Epidermal melanocyte (primary cell): ENCODE data around the gene IL1RAPL1.
"Not testable (repeated sequence)": the region's sequence is repeated elsewhere in the genome, so short reads cannot be mapped to it uniquely, and the experiment has no call there.

Experiments
- DNase-seq: peaks from one replicate; pipeline ENCODE4 v3.0.0; 2011; ENCODE audit warnings: low spot score; ENCODE audit not compliant: insufficient read length

The IL1RAPL1 gene

DNA sequence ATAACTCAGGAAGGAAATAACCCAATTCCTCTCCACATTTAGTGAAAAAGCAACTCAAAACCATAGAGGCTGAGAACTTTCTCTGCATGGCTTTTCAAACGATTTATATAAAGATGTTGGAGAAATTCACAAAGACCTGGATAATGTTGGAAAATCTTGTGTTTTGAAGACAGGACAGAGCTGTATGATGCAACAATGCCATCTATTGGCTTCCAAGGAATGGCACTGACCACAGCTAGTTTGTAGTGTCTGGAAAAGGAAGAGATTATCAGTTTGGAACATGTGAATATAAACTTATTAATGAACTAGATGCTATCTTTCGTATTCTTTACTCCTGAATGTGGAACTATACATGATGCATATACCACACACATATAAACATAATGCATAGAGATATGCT is 503.6 kb downstream of the IL1RAPL1 start:
- no peak for DNase-seq

GRCh38 chrX:29107231-29107630 is 520.0 kb downstream of the IL1RAPL1 start:
- DNase-seq = no peak

GRCh38 chrX:29110041-29110440 is 522.8 kb downstream of the IL1RAPL1 start:
- no peak for DNase-seq

- no peak for DNase-seq
These were observed 526.0 kb downstream of the IL1RAPL1 start for GRCh38 chrX:29113221-29113620.

DNA sequence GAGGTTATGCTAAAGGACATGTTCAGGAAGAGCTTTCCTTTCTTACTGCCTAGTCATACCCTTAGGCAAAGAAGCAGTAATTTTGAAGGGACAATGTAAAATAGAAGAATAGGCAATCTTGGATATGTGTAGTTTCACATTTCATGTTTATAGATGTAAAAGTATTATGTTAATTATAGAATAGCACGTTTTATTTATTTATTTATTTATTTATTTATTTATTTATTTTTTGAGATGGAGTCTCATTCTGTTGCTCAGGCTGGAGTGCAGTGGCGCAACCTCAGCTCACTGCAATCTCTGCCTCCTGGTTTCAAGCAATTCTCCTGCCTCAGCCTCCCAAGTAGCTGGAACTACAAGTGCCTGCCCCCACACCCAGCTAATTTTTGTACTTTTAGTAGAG is 535.6 kb downstream of the IL1RAPL1 start:
- not testable (repeated sequence) for DNase-seq

GRCh38 chrX:29130905-29131304 is 543.7 kb downstream of the IL1RAPL1 start:
- no peak for DNase-seq

- DNase-seq = no peak
These were observed 549.7 kb downstream of the IL1RAPL1 start for GRCh38 chrX:29136904-29137303.

DNA sequence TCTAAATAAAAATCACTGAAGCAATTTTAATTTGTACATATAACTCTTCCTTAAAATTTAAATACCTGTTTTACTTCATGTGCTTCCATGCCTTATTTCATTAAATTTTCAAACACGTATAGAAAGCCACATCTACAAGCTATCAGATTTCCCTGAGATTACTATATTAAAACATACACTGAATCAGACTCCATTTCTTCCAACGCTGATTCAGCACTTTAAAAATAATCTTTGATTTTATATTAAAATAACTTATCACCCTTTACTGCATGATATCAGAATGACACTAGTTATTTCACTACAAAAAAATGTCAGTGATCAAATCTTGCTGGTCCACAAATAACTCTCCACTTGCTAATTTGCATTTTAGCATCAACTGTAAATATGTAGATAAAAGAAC is 550.8 kb downstream of the IL1RAPL1 start:
- DNase-seq = no peak

- DNase-seq = no peak
These were observed 556.1 kb downstream of the IL1RAPL1 start for GRCh38 chrX:29143356-29143755.

DNA sequence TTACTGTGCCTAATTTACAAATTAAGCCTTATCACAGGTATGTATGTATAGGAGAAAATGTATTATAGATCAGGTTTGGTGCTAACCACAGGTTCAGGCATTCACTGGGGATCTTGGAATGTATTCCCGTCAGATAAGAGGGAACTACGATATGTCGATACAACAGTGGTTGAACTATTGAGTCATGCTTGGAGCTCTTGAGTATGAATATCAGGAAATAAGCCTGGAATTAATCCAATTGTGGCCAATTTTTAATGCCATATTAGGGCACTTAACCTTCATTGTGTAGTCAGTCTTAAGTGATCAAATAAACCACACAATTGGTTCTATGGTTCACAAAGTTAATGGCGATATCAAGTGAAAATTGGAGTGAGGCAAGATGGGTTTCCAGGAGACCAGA is 556.5 kb downstream of the IL1RAPL1 start:
- no peak for DNase-seq

GRCh38 chrX:29145316-29145715 is 558.1 kb downstream of the IL1RAPL1 start:
- no peak for DNase-seq

GRCh38 chrX:29148511-29148910 is 561.3 kb downstream of the IL1RAPL1 start:
- DNase-seq = no peak

DNA sequence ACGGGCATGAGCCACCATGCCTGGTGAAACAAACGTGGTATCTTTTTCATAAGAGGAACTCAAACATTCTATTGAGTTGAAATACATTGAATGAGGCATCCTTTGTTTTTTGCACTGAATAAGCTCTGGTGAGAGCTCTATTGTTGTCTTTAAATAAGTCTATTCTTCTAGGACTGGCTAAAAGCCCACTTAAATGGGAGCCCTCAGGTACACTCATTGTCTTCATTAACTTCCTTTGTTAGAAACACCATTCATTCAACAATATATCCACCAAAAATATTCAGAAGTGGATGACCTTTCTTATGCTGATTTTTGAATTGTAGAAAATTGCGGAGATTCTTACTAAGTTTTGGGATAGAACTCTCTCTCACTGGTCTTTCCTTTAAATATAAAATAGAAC is 568.0 kb downstream of the IL1RAPL1 start:
- DNase-seq = no peak

DNA sequence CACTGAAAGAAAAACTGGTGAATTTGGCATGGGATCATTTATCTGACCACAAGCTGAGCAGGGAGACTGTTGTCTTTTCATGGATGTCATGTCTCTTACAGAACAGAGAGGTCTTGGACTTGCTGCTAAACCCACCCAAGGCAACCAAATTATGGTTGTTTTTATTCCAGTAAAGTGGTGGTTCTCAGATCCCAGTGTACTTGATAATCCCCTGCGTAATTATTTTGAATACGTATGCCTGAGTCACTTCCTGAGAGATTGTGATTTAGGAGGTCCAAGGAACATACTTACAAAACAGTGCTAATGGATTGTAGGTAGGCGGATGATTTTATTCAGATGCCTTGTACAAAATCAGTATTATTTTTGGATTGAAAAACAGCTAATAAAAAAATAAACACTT is 585.6 kb downstream of the IL1RAPL1 start:
- DNase-seq = no peak

- no peak for DNase-seq
These were observed 600.0 kb downstream of the IL1RAPL1 start for GRCh38 chrX:29187264-29187663.

GRCh38 chrX:29196501-29196900 is 609.3 kb downstream of the IL1RAPL1 start:
- no peak for DNase-seq

GRCh38 chrX:29215251-29215650 is 628.0 kb downstream of the IL1RAPL1 start:
- DNase-seq = no peak

GRCh38 chrX:29225670-29226069 is 638.4 kb downstream of the IL1RAPL1 start:
- no peak for DNase-seq

DNA sequence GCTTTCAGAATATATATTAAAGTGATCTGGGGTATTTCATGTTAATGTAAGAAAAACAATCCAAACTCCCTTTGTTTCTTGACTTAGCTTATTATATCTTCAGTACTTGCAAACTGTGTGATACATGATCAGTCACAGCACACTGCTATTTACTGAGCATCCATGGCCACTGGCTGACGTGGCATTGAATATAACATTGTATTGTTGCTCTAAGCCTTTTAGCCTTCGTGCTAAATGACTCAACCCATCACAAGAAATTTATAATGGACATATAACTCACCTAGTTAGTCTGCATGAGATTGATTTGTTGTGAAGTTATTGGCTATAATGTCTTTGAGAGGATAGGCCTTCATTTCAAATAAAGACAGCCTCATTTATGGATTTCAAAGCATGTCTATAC is 642.6 kb downstream of the IL1RAPL1 start:
- no peak for DNase-seq

GRCh38 chrX:29231800-29232199 is 644.6 kb downstream of the IL1RAPL1 start:
- no peak for DNase-seq

DNA sequence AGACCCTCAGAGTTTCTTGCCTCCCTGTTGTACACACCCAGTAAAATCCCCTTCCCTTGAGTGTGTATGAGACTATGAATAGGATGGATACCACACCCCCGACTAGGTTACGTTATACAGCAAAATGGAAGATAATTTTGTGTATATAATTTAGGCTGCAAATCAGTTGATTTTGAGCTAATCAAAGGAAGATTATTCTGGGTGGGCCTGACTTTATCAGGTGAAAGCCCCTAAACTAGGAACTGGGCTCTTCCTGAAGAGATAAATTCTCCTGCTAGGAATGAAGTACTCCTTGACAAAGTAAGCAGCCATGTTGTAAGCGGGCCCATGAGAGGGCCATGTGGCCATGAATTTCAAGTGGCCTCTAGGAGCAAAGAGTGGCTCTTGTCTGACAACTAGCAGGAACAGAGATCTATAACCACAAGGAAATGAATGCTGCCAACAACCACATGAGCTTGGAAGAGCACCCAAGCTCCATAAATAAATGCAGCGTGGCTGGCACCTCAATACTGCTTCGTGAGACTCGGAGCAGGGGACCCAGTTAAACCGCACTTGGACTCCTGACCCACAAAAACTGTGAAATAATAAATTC is 646.4 kb downstream of the IL1RAPL1 start:
- DNase-seq = no peak

- DNase-seq = no peak
These were observed 650.7 kb downstream of the IL1RAPL1 start for GRCh38 chrX:29237972-29238371.

DNA sequence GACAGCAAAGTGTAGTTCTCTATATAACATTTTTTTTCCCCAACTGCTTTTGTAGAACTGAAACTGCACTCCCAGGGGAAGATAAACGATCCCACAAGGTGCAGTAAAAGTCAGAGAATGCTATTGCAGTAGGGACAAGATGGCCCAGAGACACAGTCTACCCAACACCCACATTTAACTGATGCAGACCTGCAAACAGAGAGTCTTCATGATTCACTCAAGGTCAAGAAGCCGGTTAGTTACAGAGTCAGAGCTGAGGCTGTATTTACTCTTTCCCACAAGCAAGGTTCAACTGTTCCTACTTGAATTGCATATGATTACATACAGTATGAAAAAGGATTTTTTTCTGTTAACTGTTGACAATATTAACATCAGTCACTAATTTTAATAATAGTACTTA is 654.6 kb downstream of the IL1RAPL1 start:
- no peak for DNase-seq

DNA sequence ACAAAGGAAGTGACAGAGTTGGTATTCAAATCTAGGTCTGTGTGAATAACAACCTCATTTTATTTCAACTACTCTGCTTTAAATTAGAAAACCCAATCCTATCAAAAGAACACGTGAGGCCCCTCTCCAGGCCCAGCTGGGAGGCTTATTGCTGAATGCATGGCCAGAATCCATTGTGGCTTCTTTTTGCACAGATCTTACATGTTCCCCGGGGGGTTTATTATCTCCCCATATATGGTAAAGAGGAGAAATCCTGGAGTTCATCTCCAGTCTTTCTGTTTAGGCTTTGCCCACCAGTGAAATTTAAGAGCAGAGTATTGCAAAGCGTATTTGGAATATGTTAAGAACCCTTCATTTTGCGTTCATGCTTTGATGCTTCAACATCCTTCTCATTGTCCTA is 655.6 kb downstream of the IL1RAPL1 start:
- DNase-seq = no peak
